GM18498 (cell line): Measurements from ENCODE around the gene MYH14.

ENCODE experiments used
- ATAC-seq: cut with Tn5 transposase; IDR thresholded peaks from one replicate; pipeline ENCODE4 v1.9.1; 2021; ENCODE audit warnings: mild to moderate bottlenecking, moderate library complexity; ENCODE audit not compliant: unreplicated experiment

The MYH14 gene

GRCh38 chr19:50203281-50204080 is at the start of gene MYH14:
TSS of gene MYH14 (plus strand) at chr19:50203622. CDS start at chr19:50210366, 6,744 bp downstream.
- ATAC-seq, result no peak

GRCh38 chr19:50154529-50154928 is 48.9 kb upstream of the MYH14 start:
- ATAC-seq, result no peak

- ATAC-seq, result no peak
Observed at GRCh38 chr19:50155520-50156109, 47.8 kb upstream of the MYH14 start.

DNA sequence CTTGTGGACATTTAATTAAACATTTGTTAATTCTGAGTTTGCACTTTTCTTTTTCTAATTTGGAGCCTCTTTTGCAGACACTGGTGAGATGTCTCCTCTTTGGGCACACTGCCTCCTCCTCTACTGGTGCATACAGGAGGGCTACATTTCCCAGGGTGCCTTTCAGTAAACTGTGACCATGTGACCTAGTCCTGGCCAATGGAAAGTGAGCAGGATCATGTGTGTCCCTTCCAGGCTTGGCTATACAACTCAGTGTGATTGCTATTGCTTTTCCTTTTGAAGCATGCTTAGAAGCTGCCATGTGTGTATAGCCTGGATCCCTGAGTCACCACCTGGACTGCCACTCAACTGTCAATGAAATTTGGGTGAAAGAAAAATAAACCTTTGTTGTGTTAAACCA is 44.8 kb upstream of the MYH14 start:
- ATAC-seq, result no peak

DNA sequence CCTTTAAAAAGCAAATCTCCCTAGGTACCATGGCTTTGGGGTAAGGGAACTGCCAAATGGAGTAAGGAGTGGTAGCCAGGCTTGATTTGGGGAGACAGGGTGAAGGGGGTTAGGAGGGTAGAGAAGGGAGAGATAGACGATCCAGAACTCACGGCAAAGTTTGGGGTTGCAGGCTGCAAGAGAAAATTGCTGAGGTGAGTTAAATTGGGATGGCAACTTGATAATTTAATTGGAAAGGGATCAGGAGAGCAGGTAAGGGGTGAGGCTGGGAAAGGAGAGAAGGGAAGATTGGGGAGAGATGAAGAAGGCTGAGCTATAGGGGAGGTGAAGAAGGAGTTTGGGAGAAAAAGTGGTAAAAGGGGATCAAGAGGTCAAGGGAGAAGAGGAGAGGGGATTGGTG is 44.3 kb upstream of the MYH14 start:
- ATAC-seq, result no peak

- no peak for ATAC-seq
Observed at GRCh38 chr19:50162988-50163387, 40.4 kb upstream of the MYH14 start, which contains the start of gene IZUMO2. TSS of gene IZUMO2 (minus strand) at chr19:50163281. CDS start at chr19:50163194, 87 bp downstream.

- ATAC-seq, result no peak
Observed at GRCh38 chr19:50167314-50167721, 36.1 kb upstream of the MYH14 start.

- no peak for ATAC-seq
Observed at GRCh38 chr19:50171752-50172151, 31.7 kb upstream of the MYH14 start.

- ATAC-seq, result no peak
Observed at GRCh38 chr19:50172726-50173125, 30.7 kb upstream of the MYH14 start.

GRCh38 chr19:50173127-50173526 is 30.3 kb upstream of the MYH14 start:
- no peak for ATAC-seq

- no peak for ATAC-seq
Observed at GRCh38 chr19:50174100-50174793, 29.2 kb upstream of the MYH14 start.

GRCh38 chr19:50175924-50176323 is 27.5 kb upstream of the MYH14 start:
- ATAC-seq, result no peak

DNA sequence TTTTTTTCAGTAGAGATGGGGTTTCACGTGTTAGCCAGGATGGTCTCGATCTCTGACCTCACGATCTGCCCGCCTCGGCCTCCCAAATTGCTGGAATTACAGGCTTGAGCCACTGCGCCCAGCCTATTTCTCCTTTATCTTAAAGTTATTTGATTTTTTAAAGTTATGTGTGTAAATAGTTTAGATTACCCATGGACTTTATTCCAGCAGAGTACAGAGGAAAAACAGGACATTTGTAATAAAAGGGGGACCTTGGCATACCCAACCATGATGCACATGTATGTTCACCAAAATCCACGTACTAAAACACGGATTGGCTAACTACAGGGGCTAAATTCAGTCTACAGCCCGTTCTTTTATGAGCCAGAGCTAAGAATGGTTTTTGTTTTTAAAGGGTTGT is 26.6 kb upstream of the MYH14 start:
- ATAC-seq, result no peak

DNA sequence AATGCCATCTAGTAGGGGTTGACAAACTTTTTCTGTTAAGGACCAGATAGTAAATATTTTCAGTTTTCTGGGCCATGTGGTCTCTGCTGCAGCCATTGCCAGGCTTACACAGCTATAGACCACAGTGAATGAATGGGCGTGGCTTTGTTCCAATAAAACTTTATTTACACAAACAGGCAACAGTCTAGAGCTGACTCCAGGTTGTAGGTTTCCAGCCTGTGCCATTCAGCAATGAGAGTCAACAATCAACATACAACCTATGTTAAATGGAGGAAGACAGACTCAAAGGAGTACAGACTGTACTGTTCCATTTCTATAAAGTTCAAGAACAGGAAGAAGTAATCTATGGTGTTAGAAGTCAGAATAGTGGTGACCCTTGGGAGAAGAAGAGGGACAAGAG is 25.1 kb upstream of the MYH14 start:
- ATAC-seq, result no peak

DNA sequence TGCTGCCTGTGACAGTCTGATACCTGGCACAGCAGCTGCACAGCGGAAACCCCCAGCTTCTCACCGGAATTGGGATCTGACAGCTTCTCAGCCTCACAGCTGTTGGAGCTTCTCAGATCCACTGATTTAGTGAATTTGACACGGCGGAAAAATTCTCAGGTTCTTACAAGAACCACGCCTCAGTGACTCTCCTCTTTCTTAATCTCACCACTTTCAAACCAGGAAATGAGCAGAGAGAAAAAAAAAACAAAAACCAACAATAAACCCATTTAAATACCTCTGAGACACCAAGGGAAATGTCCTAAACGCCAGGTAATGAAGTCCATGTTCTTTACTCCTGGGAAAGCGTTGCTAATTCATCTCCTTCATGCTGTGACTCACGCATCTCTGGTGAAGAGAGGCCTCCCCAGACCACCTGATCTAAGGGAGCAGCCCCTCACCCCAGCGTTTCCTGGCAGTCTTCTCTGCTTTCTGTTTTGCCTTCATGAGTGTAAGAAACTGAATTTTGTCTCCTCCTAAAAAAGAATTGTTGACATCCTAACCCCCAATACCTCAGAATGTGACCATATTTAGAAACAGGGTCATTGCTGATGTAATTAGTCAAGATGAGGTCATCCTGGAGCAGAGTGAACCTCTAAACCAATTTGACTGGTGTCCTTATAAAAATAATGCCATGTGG is 24.4 kb upstream of the MYH14 start:
- ATAC-seq, result no peak

DNA sequence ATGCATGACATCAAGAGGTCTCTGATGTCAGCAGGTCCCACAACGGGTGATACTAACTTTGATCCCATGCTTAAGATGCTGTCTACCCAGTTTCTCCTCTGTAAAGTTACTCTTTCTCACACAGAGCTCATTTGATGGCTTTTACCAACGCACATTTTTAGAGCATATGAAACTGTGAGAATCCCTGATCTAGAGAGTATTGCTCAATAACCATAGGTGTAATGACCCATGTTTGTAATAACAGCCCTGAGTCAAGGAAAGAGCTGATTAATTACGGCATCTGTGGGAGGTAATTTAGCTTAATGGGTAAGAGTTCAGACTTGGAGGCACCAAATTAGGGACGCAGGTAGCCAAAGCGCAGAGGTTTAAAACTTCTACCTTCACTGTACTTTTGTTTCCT is 22.3 kb upstream of the MYH14 start:
- no peak for ATAC-seq

- no peak for ATAC-seq
Observed at GRCh38 chr19:50184196-50184595, 19.2 kb upstream of the MYH14 start.

GRCh38 chr19:50187937-50188336 is 15.5 kb upstream of the MYH14 start:
- no peak for ATAC-seq

GRCh38 chr19:50189331-50189730 is 14.1 kb upstream of the MYH14 start:
- ATAC-seq, result no peak

DNA sequence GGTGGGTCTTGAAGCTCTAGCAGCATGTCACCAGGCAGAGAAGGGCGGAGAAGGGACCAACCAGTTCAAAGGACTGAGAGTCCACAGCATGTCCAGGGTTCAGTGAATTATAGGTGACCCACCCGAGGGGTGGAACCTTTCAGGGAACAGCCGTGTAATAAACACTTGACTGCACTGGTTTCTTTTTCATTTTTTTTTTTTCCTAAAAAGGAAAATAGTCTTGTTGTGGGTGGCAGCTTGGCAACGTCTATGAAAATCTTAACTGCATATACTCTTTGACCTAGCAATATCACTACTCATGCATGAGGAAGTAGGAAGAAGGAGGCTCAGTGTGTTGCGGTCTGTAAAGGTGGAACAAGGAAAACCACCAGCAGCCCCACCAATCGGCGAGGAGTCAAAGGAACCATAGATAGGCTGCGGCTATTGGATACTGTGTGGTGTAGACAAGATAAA is 13.0 kb upstream of the MYH14 start:
- no peak for ATAC-seq

DNA sequence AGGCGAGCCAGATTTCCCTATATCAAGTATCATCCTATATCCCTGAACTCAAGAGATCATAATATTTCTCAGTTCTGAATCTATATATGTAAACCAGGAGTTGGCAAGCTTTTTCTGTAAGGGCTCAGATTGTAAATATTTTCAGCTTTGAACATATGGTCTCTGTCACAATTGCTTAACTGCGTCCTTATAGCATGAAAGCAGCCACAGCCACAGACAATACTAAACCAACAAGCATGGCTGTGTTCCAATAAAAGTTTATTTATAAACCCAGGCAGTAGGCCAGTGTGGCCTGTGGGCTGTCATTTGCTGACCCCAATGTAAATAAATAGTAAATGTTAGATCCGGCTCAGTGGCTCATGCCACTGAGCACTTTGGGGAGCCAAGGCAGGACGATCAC is 12.2 kb upstream of the MYH14 start:
- ATAC-seq, result no peak
